ENCODE measurements around the gene ATP13A5.

GRCh38 chr3:193343726-193344222, 34.8 kb downstream of the ATP13A5 start:
- TF ChIP-seq CTCF (IDR thresholded peaks at IDR 0.05; ENCODE audit: insufficient read depth, low read depth, low read length) (no peak), EZH2 (IDR thresholded peaks at IDR 0.05; ENCODE audit: insufficient read depth, low read length) (no peak)

Measured in astrocyte (in vitro differentiated cells and primary cell).